ENCODE measurements around the gene P4HB. TPM values are rescaled to one million over a fixed set of nuclear protein-coding genes. Genes with fewer than 3 reads are reported as not detected.

Gene P4HB
- total RNA-seq, 1 experiment from 2014 or later: 958 TPM

DNA sequence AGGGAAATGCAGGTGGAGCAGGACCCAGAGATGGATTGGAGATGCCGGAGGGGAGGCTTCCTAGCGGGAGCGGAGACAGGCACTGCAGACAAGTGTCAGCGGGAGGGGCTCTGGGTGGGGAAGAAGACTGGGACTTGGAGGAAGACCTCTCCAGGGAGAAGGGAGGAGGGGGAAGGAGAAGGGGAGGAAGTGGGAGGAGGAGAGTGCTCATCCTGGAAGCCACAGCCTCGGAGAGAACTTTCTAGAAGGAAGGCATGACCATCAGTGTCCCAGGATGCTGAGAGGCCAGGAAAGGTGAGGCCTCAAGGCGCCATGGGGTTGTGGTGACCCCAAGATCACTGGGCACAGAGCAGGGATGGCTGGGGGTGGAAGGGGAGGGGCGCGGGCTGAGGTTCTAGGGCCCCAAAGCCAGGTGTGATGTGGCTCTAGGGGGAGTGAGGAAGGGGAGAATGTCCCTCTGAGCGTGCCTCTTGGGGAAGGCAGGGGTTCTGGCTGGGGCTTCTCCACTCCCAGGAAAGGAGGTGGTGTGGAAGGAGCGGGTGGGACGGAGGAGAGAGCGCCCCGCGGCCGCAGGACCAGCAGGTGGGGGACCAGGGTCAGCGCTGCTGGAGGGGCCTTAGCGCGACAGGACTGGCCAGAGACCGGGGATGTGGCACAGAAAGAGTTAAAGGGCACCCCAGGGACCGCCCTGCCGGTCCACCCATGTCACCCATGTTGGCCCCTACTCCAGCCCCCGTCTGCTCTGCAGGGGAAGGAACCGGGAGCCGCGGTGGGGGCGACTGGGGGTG is 57.3 kb downstream of the P4HB start:
- H3K9me3 ChIP-seq: no peaks in the 10 kb centered on the region
- Mint-ChIP-seq H3K9me3 (ENCODE audit: unreplicated experiment) (peaks cover 9% of the 10 kb centered on the region), H3K36me3 (ENCODE audit: insufficient read depth, unreplicated experiment) (no peaks in the 10 kb centered on the region), H3K4me3 (ENCODE audit: unreplicated experiment) (peak overlapping the region; percentile 25), H3K27ac (ENCODE audit: unreplicated experiment) (no peak overlapping the region), H3K4me1 (ENCODE audit: low read depth, unreplicated experiment) (peaks cover 6% of the 10 kb centered on the region), H3K27me3 (ENCODE audit: insufficient read depth, unreplicated experiment) (peaks cover 18% of the 10 kb centered on the region)
- CTCF ChIA-PET: no interaction called here
- BruUV-seq (replicated peaks): no TSS peak
- DNase-seq: no peak
- no peaks in the 10 kb centered on the region for H3K36me3 ChIP-seq (ENCODE audit: control insufficient read depth, insufficient read depth, low read length)
- TF ChIP-seq, protein P1, sequence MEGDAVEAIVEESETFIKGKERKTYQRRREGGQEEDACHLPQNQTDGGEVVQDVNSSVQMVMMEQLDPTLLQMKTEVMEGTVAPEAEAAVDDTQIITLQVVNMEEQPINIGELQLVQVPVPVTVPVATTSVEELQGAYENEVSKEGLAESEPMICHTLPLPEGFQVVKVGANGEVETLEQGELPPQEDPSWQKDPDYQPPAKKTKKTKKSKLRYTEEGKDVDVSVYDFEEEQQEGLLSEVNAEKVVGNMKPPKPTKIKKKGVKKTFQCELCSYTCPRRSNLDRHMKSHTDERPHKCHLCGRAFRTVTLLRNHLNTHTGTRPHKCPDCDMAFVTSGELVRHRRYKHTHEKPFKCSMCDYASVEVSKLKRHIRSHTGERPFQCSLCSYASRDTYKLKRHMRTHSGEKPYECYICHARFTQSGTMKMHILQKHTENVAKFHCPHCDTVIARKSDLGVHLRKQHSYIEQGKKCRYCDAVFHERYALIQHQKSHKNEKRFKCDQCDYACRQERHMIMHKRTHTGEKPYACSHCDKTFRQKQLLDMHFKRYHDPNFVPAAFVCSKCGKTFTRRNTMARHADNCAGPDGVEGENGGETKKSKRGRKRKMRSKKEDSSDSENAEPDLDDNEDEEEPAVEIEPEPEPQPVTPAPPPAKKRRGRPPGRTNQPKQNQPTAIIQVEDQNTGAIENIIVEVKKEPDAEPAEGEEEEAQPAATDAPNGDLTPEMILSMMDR (IDR thresholded peaks at IDR 0.05; ENCODE audit: insufficient read depth in 1 of 2, low read depth in 1 of 2, low read length in 1 of 2, severe bottlenecking in 1 of 2, unreplicated experiment in 1 of 2): no peak
- peaks cover 14% of the 10 kb centered on the region for H3K4me1 ChIP-seq
- intact Hi-C loops (cut with micrococcal nuclease; ENCODE audit: unreplicated experiment): no loop called here
- H3K4me3 ChIP-seq (ENCODE audit: low read depth, low read length): no peak overlapping the region
- POLR2A ChIA-PET: no interaction called here
- no peaks in the 10 kb centered on the region for H3K27me3 ChIP-seq (replicated peaks; ENCODE audit: control insufficient read depth, insufficient read depth, low read length)

DNA sequence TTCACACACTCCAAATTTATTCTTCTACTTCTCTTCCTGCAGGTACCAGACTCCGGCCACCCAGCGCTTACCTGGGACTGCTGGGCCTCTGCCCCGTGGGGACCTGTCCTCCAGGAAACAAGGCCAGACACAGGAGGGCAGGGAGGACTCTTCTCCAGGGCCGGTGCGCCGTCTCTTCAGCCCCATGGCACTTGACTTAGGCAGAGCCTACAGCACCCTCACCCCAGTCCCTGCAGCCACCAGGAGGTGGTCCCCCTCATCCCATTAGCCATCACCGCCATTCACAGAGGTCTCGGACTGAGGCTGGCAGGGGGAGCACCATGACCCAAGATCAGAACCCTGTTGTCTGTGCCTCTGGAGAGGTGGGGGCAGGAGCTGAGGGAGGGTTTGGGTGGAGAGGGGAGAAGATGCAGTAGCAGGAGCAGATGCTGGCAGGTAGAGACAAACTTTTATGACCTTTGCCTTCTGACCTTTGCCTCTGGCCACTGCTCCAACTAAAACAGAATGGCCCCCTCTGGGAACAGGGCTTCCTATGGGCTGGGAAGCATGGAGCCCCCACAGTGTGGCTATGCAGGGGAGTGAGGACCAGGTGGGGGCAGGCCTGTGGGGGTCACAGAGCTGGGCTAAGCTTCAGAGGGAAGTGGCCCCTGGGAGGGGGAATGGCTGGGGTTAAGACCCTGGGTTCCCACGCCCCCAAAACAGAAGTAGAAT is 58.1 kb downstream of the P4HB start:
- Histone ChIP-seq H3K36me3 (ENCODE audit: control insufficient read depth, insufficient read depth, low read length) (no peaks in the 10 kb centered on the region), H3K4me1 (peaks cover 14% of the 10 kb centered on the region), H3K27me3 (replicated peaks; ENCODE audit: control insufficient read depth, insufficient read depth, low read length) (no peaks in the 10 kb centered on the region), H3K4me3 (ENCODE audit: low read depth, low read length) (no peak overlapping the region), H3K9me3 (no peaks in the 10 kb centered on the region)
- intact Hi-C loops (cut with micrococcal nuclease; ENCODE audit: unreplicated experiment): no loop called here
- H3K4me1 Mint-ChIP-seq (ENCODE audit: low read depth, unreplicated experiment): peaks cover 6% of the 10 kb centered on the region
- ChIA-PET POLR2A (no interaction called here), CTCF (interaction anchor here (0.6 kb wide), 1 partner anchor 914 kb away, joined by 6 read pairs; the partner anchor contains the start of gene FN3KRP)
- no peak for DNase-seq
- BruUV-seq (replicated peaks): no TSS peak
- TF ChIP-seq, protein P1 (IDR thresholded peaks at IDR 0.05; ENCODE audit: insufficient read depth in 1 of 2, low read depth in 1 of 2, low read length in 1 of 2, severe bottlenecking in 1 of 2, unreplicated experiment in 1 of 2): no peak
- peak overlapping the region; percentile 25 for H3K4me3 Mint-ChIP-seq (ENCODE audit: unreplicated experiment)
- H3K9me3 Mint-ChIP-seq (ENCODE audit: unreplicated experiment): peaks cover 9% of the 10 kb centered on the region
- H3K27ac Mint-ChIP-seq (ENCODE audit: unreplicated experiment): no peak overlapping the region
- H3K27me3 Mint-ChIP-seq (ENCODE audit: insufficient read depth, unreplicated experiment): peaks cover 18% of the 10 kb centered on the region
- no peaks in the 10 kb centered on the region for H3K36me3 Mint-ChIP-seq (ENCODE audit: insufficient read depth, unreplicated experiment)

DNA sequence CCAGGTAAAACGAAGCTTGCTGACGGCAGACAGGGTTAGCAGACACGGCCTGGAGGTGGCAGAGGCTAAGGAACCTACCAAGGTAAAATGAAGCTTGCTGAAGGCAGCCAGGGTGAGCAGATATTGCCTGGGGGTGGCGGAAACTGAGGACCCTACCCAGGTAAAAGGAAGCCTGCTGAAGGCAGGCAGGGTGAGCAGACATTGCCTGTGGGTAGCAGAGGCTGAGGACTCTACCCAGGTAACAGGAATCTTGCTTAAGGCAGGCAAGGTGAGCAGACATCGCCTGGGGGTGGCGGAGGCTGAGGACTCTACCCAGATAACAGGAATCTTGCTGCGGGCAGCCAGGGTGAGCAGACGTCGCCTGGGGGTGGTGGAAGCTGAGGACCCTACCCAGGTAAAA is 59.0 kb downstream of the P4HB start:
- H3K27me3 ChIP-seq (replicated peaks; ENCODE audit: control insufficient read depth, insufficient read depth, low read length): no peaks in the 10 kb centered on the region
- H3K4me3 ChIP-seq (ENCODE audit: low read depth, low read length): no peak overlapping the region
- H3K36me3 ChIP-seq (ENCODE audit: control insufficient read depth, insufficient read depth, low read length): no peaks in the 10 kb centered on the region
- TF ChIP-seq, protein P1 (IDR thresholded peaks at IDR 0.05; ENCODE audit: insufficient read depth in 1 of 2, low read depth in 1 of 2, low read length in 1 of 2, severe bottlenecking in 1 of 2, unreplicated experiment in 1 of 2): no peak
- H3K4me1 ChIP-seq: peaks cover 8% of the 10 kb centered on the region
- Mint-ChIP-seq H3K36me3 (ENCODE audit: insufficient read depth, unreplicated experiment) (no peaks in the 10 kb centered on the region), H3K27me3 (ENCODE audit: insufficient read depth, unreplicated experiment) (peaks cover 18% of the 10 kb centered on the region), H3K9me3 (ENCODE audit: unreplicated experiment) (peaks cover 9% of the 10 kb centered on the region), H3K4me3 (ENCODE audit: unreplicated experiment) (no peak overlapping the region), H3K27ac (ENCODE audit: unreplicated experiment) (no peak overlapping the region), H3K4me1 (ENCODE audit: low read depth, unreplicated experiment) (peaks cover 6% of the 10 kb centered on the region)
- intact Hi-C loops (cut with micrococcal nuclease; ENCODE audit: unreplicated experiment): no loop called here
- no TSS peak for BruUV-seq (replicated peaks)
- ChIA-PET POLR2A (no interaction called here), CTCF (no interaction called here)
- no peaks in the 10 kb centered on the region for H3K9me3 ChIP-seq
- no peak for DNase-seq

Measured in Caco-2 (cell line).